PC-9 (cell line): ENCODE results near the gene FAM83C. TPM values are rescaled to one million over a fixed set of nuclear protein-coding genes. Genes with fewer than 3 reads are reported as not detected.
"Not testable (repeated sequence)": the region's sequence is repeated elsewhere in the genome, so short reads cannot be mapped to it uniquely, and the experiment has no call there.

ENCODE experiments used
- BruUV-seq: library from RNA; stranded (reverse); fragments of 400-500 nt; replicated peaks from 2 replicates; lab custom pipeline; 2021; lab: Mats Ljungman, UMichigan
- CTCF ChIA-PET: fragments of 300-600 bp; sonication (Branson Sonifier 250); formaldehyde crosslinking; loops from one replicate; lab custom pipeline; 2022; ENCODE audit warnings: antibody characterized with exemption; lab: Charles Lee
- POLR2A ChIA-PET: fragments of 300-600 bp; sonication (Branson Sonifier 250); formaldehyde crosslinking; loops from one replicate; lab custom pipeline; 2022; ENCODE audit warnings: antibody characterized with exemption; ENCODE audit not compliant: unreplicated experiment; lab: Charles Lee
- DNase-seq, 2 experiments: peaks; one replicate each; pipeline versions ENCODE4 v3.0.0 to v3.0.0-alpha.2; 2015 to 2022; ENCODE audit warnings: mixed read lengths in 1 of 2
- H2AFZ ChIP-seq: fragments of 200-600 bp; sonication (generic); 2 replicates; pipeline ENCODE4 v1.8.1; 2017; ENCODE audit warnings: antibody characterized with exemption
- H3F3A ChIP-seq: fragments of 200-600 bp; sonication (generic); 2 replicates; pipeline ENCODE4 v1.8.1; 2017; ENCODE audit warnings: antibody characterized with exemption, mild to moderate bottlenecking, low read depth; ENCODE audit not compliant: insufficient read depth
- H3K27ac ChIP-seq: fragments of 200-600 bp; sonication (generic); 2 replicates; pipeline ENCODE4 v1.6.1; 2016; ENCODE audit warnings: mixed run types
- H3K27me3 ChIP-seq: fragments of 200-600 bp; sonication (generic); 2 replicates; pipeline ENCODE4 v1.6.1; 2016; ENCODE audit warnings: low read depth, mixed run types; ENCODE audit not compliant: insufficient read depth
- H3K36me3 ChIP-seq: fragments of 200-600 bp; sonication (generic); 2 replicates; pipeline ENCODE4 v1.6.1; 2016; ENCODE audit warnings: low read depth, mixed run types
- H3K4me1 ChIP-seq: fragments of 200-600 bp; sonication (generic); replicated peaks from 2 replicates; pipeline ENCODE4 v1.6.1; 2016; ENCODE audit warnings: mixed run types; ENCODE audit not compliant: insufficient read depth
- H3K4me2 ChIP-seq: fragments of 200-600 bp; sonication (generic); 2 replicates; pipeline ENCODE4 v1.6.1; 2017; ENCODE audit warnings: mixed run types
- H3K4me3 ChIP-seq: fragments of 200-600 bp; sonication (generic); 2 replicates; pipeline ENCODE4 v1.6.1; 2016; ENCODE audit warnings: mixed run types
- H3K79me2 ChIP-seq: fragments of 200-600 bp; sonication (generic); 2 replicates; pipeline ENCODE4 v1.6.1; 2017; ENCODE audit warnings: low read depth, mixed run types
- H3K9me2 ChIP-seq: fragments of 200-600 bp; sonication (generic); 2 replicates; pipeline ENCODE4 v1.8.1; 2017; ENCODE audit warnings: mild to moderate bottlenecking; ENCODE audit not compliant: insufficient read depth
- H3K9me3 ChIP-seq: fragments of 200-600 bp; sonication (generic); 2 replicates; pipeline ENCODE4 v1.8.1; 2016; ENCODE audit warnings: low read depth; ENCODE audit not compliant: insufficient read depth
- H4K20me1 ChIP-seq: fragments of 200-600 bp; sonication (generic); 2 replicates; pipeline ENCODE4 v1.8.1; 2017; ENCODE audit not compliant: insufficient read depth
- CTCF ChIP-seq: fragments of 200-600 bp; sonication (generic); conservative IDR thresholded peaks from 2 replicates; pipeline ENCODE4 v1.6.1; 2017; ENCODE audit warnings: mixed run types, antibody characterized with exemption, mild to moderate bottlenecking, moderate library complexity
- EZH2 ChIP-seq: fragments of 200-600 bp; sonication (generic); IDR thresholded peaks from 2 replicates; pipeline ENCODE4 v1.8.0; 2017; ENCODE audit warnings: antibody characterized with exemption, low read depth
- intact Hi-C: fragments of 100-400 bp; cut with micrococcal nuclease; formaldehyde crosslinking; loops from one replicate; pipeline ENCODE4 v1.10.0; 2022; ENCODE audit not compliant: unreplicated experiment
- total RNA-seq: library from RNA; stranded (reverse); gene quantifications from 2 replicates; pipeline ENCODE4 v1.2.3, GENCODE V29; 2021

The FAM83C gene
- total RNA-seq, 1 experiment from 2014 or later: not detected

- CTCF ChIA-PET: no interaction called here
- POLR2A ChIA-PET: interaction anchor here (0.6 kb wide), 1 partner anchor 544 kb away, joined by 4 read pairs; no protein-coding TSS in a partner anchor
- Histone ChIP-seq H3K4me2 (no peak overlapping the region), H4K20me1 (no peaks in the 10 kb centered on the region), H3K4me1 (no peaks in the 10 kb centered on the region), H3K27me3 (no peaks in the 10 kb centered on the region), H3K9me3 (no peaks in the 10 kb centered on the region), H3F3A (0 out of 2 replicates have a peak, but pooled peaks cover 5% of the 10 kb centered on the region), H3K36me3 (no peaks in the 10 kb centered on the region), H3K9me2 (no peaks in the 10 kb centered on the region), H2AFZ (no peak overlapping the region), H3K4me3 (no peak overlapping the region), H3K79me2 (no peaks in the 10 kb centered on the region), H3K27ac (no peak overlapping the region)
- TF ChIP-seq EZH2 (no peak), CTCF (no peak)
- BruUV-seq: no TSS peak
- DNase-seq: no peak
- intact Hi-C loops: no loop called here
Observed at GRCh38 chr20:35254448-35254999, 37.7 kb downstream of the FAM83C start.

GRCh38 chr20:35253010-35253409 lies 39.2 kb downstream of the FAM83C start:
- Histone ChIP-seq H3K4me2 (no peak overlapping the region), H3K27ac (no peak overlapping the region), H3K36me3 (no peaks in the 10 kb centered on the region), H3K79me2 (no peaks in the 10 kb centered on the region), H3K9me3 (no peaks in the 10 kb centered on the region), H3K4me3 (no peak overlapping the region), H3K27me3 (no peaks in the 10 kb centered on the region), H2AFZ (no peak overlapping the region), H3F3A (0 out of 2 replicates have a peak, but pooled peaks cover 5% of the 10 kb centered on the region), H3K4me1 (no peaks in the 10 kb centered on the region), H3K9me2 (no peaks in the 10 kb centered on the region), H4K20me1 (no peaks in the 10 kb centered on the region)
- intact Hi-C loops: no loop called here
- ChIA-PET POLR2A (no interaction called here), CTCF (no interaction called here)
- BruUV-seq: no TSS peak
- TF ChIP-seq EZH2 (no peak), CTCF (no peak)
- DNase-seq: no peak

- POLR2A ChIA-PET, BruUV-seq, H3K27ac ChIP-seq: not testable (repeated sequence)
Observed at GRCh38 chr20:35252598-35252997, 39.6 kb downstream of the FAM83C start.

GRCh38 chr20:35252037-35252461 lies 40.2 kb downstream of the FAM83C start:
- no peak overlapping the region for H3K27ac ChIP-seq
- DNase-seq: no peak
- H3K27me3 ChIP-seq: no peaks in the 10 kb centered on the region
- H3K9me3 ChIP-seq: no peaks in the 10 kb centered on the region
- no peak overlapping the region for H3K4me2 ChIP-seq
- no peaks in the 10 kb centered on the region for H4K20me1 ChIP-seq
- no peaks in the 10 kb centered on the region for H3K4me1 ChIP-seq
- H3K9me2 ChIP-seq: no peaks in the 10 kb centered on the region
- 0 out of 2 replicates have a peak, but pooled peaks cover 5% of the 10 kb centered on the region for H3F3A ChIP-seq
- H3K36me3 ChIP-seq: no peaks in the 10 kb centered on the region
- no peak overlapping the region for H2AFZ ChIP-seq
- BruUV-seq: no TSS peak
- CTCF ChIA-PET: no interaction called here
- H3K4me3 ChIP-seq: no peak overlapping the region
- TF ChIP-seq CTCF (no peak), EZH2 (no peak)
- POLR2A ChIA-PET: no interaction called here
- no peaks in the 10 kb centered on the region for H3K79me2 ChIP-seq
- intact Hi-C loops: no loop called here

More at GRCh38 chr20:35252598-35252997, 39.6 kb downstream of the FAM83C start:
- H3K27me3 ChIP-seq, H3F3A ChIP-seq, H3K9me3 ChIP-seq, H4K20me1 ChIP-seq, H3K4me3 ChIP-seq, H3K4me2 ChIP-seq, H3K9me2 ChIP-seq, DNase-seq, H3K4me1 ChIP-seq, H2AFZ ChIP-seq, CTCF ChIA-PET, H3K36me3 ChIP-seq, H3K79me2 ChIP-seq, intact Hi-C loops: not testable (repeated sequence)
